Panc1 (cell line): ENCODE data around the gene PGF. TPM values are rescaled to one million over a fixed set of nuclear protein-coding genes. Genes with fewer than 3 reads are reported as not detected.

Experiments
- ATAC-seq: fragments of 200-7000 bp; cut with Tn5 transposase; 2 replicates; pipeline ENCODE4 v1.9.1; 2020; ENCODE audit warnings: mild to moderate bottlenecking, moderate library complexity
- BruUV-seq: library from RNA; stranded (reverse); fragments of 400-500 nt; replicated peaks from 2 replicates; lab custom pipeline; 2021; lab: Mats Ljungman, UMichigan
- CTCF ChIA-PET: fragments of 300-600 bp; sonication (Branson Sonifier 250); formaldehyde crosslinking; loops from one replicate; lab custom pipeline; 2022; ENCODE audit warnings: antibody characterized with exemption; lab: Charles Lee
- POLR2A ChIA-PET: fragments of 300-600 bp; sonication (Branson Sonifier 250); formaldehyde crosslinking; loops from one replicate; lab custom pipeline; 2022; ENCODE audit warnings: antibody characterized with exemption; lab: Charles Lee
- DNase-seq: peaks from one replicate; pipeline ENCODE4 v3.0.0-alpha.2; 2010; ENCODE audit warnings: low read depth, low spot score
- H3K27ac ChIP-seq: 2 replicates; pipeline ENCODE4 v1.5.1; 2011; ENCODE audit warnings: mild to moderate bottlenecking, low read length, inconsistent platforms
- H3K27me3 ChIP-seq: fragments of 200-500 bp; sonication (Bioruptor generic); 2 replicates; pipeline ENCODE4 v1.6.0; 2014; ENCODE audit warnings: low read length, inconsistent platforms; ENCODE audit not compliant: control insufficient read depth, insufficient read depth
- H3K36me3 ChIP-seq: fragments of 200-500 bp; sonication (Bioruptor generic); 2 replicates; pipeline ENCODE4 v1.5.1; 2014; ENCODE audit warnings: inconsistent platforms, mild to moderate bottlenecking, low read length, moderate library complexity; ENCODE audit not compliant: control insufficient read depth, insufficient read depth
- H3K4me1 ChIP-seq: 2 replicates; pipeline ENCODE4 v1.5.1; 2011; ENCODE audit warnings: inconsistent platforms, mild to moderate bottlenecking, low read length, moderate library complexity; ENCODE audit not compliant: control insufficient read depth, insufficient read depth
- H3K4me3 ChIP-seq, 2 experiments: 2 replicates each; pipeline ENCODE4 v1.5.1; 2011 to 2012; ENCODE audit warnings: low read depth in 2 of 2, low read length in 2 of 2, mild to moderate bottlenecking in 2 of 2, inconsistent platforms in 1 of 2, moderate library complexity in 1 of 2
- H3K9me3 ChIP-seq: fragments of 200-500 bp; sonication (Bioruptor generic); 2 replicates; pipeline ENCODE4 v1.5.1; 2014; ENCODE audit warnings: low read depth, mild to moderate bottlenecking, inconsistent platforms, low read length, moderate library complexity; ENCODE audit not compliant: control insufficient read depth, insufficient read depth
- POLR2AphosphoS5 ChIP-seq: IDR thresholded peaks from 2 replicates; pipeline ENCODE4 v1.6.1; 2012; ENCODE audit warnings: mild to moderate bottlenecking, low read depth, low read length, moderate library complexity
- SIN3A ChIP-seq: IDR thresholded peaks from 2 replicates; pipeline ENCODE4 v1.6.1; 2012; ENCODE audit warnings: low read depth, mild to moderate bottlenecking, low read length, moderate library complexity, borderline replicate concordance; ENCODE audit not compliant: insufficient read depth
- TCF7L2 ChIP-seq: IDR thresholded peaks from 2 replicates; pipeline ENCODE4 v1.6.1; 2011; ENCODE audit warnings: mild to moderate bottlenecking, low read depth, low read length, inconsistent platforms
- in situ Hi-C: cut with HindIII; loops from 2 replicates; pipeline ENCODE4 v1.10.0; 2016; ENCODE audit warnings: low sequenced_read_pairs, low pct_unique_long_range_greater_than_20kb
- intact Hi-C: fragments of 100-400 bp; cut with micrococcal nuclease; formaldehyde crosslinking; loops from one replicate; pipeline ENCODE4 v1.10.0; 2022; ENCODE audit not compliant: unreplicated experiment
- total RNA-seq: library from RNA; stranded (reverse); gene quantifications from one replicate; pipeline ENCODE4 v1.2.1, GENCODE V29; 2021; ENCODE audit not compliant: unreplicated experiment
- TF ChIP-seq, protein P1 (sequence below), 2 experiments: IDR thresholded peaks; 2 replicates each; pipeline ENCODE4 v1.6.1; 2011 to 2012; ENCODE audit warnings: low read depth in 2 of 2, control low read depth in 1 of 2, low read length in 1 of 2, mild to moderate bottlenecking in 1 of 2, moderate library complexity in 1 of 2; ENCODE audit not compliant: insufficient read depth in 1 of 2
- TF ChIP-seq, protein P2 (sequence below): fragments of 450-650 bp; IDR thresholded peaks from 2 replicates; pipeline ENCODE4 v1.5.1; 2017; ENCODE audit warnings: mild to moderate bottlenecking

The PGF gene
- total RNA-seq, 1 experiment from 2014 or later = 7.3 TPM

DNA sequence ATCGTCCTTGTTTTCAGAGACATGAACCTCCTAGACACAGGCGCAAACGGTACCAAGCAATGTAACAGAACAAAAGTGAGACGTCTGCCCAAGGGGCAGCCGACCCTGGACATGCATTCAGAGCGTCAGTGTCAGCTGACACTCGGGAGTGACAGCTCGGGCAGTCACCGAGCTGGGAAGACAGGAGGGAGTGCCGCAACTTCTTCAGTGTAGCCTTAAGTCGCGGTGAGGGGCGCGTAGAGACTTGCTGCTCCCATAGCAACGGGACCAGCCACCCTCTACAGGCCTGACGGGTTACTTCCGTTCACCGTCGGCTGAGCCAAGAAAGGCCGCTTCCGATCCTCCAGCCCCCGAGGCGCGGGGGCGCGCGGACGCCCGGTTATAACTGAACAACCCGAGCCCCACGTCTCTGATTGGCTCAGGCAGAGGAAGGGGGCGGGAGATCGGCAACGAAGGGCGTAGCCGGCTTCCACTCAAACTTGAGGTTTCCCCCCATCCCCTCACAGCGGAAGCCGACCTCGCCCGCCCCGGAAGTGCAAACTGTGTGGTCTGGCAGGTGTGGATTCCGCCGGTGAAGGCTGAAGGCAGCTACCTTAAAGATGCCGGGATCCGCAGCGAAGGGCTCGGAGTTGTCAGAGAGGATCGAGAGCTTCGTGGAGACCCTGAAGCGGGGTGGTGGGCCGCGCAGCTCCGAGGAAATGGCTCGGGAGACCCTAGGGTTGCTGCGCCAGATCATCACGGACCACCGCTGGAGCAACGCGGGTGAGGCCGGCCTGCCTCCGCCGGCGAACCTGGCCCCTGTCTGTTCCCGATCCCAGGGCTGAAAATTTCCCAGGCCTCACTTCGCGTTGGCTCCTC, 47.2 kb upstream of the PGF start, which contains the start of gene EIF2B2:
Gene EIF2B2 (plus strand): TSS at position 530 of the 858 bp plus-strand sequence. CDS start 70 bp downstream, at position 600.
- H3K27ac ChIP-seq = peak within 1 kb of the TSS; percentile 89
- H3K9me3 ChIP-seq = no peaks in the 10 kb centered on the region; the same call in 1 of the 2 replicates
- 0 out of 2 replicates have a peak, but pooled peaks have one; percentile 56 for TF ChIP-seq SIN3A
- TF ChIP-seq, protein P1, sequence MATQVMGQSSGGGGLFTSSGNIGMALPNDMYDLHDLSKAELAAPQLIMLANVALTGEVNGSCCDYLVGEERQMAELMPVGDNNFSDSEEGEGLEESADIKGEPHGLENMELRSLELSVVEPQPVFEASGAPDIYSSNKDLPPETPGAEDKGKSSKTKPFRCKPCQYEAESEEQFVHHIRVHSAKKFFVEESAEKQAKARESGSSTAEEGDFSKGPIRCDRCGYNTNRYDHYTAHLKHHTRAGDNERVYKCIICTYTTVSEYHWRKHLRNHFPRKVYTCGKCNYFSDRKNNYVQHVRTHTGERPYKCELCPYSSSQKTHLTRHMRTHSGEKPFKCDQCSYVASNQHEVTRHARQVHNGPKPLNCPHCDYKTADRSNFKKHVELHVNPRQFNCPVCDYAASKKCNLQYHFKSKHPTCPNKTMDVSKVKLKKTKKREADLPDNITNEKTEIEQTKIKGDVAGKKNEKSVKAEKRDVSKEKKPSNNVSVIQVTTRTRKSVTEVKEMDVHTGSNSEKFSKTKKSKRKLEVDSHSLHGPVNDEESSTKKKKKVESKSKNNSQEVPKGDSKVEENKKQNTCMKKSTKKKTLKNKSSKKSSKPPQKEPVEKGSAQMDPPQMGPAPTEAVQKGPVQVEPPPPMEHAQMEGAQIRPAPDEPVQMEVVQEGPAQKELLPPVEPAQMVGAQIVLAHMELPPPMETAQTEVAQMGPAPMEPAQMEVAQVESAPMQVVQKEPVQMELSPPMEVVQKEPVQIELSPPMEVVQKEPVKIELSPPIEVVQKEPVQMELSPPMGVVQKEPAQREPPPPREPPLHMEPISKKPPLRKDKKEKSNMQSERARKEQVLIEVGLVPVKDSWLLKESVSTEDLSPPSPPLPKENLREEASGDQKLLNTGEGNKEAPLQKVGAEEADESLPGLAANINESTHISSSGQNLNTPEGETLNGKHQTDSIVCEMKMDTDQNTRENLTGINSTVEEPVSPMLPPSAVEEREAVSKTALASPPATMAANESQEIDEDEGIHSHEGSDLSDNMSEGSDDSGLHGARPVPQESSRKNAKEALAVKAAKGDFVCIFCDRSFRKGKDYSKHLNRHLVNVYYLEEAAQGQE (IDR thresholded peaks at IDR 0.05; ENCODE audit: insufficient read depth in 1 of 2, low read depth in 2 of 2, low read length in 1 of 2) = no peak
- peak; percentile 34 for TF ChIP-seq POLR2AphosphoS5
- TF ChIP-seq, protein P2, sequence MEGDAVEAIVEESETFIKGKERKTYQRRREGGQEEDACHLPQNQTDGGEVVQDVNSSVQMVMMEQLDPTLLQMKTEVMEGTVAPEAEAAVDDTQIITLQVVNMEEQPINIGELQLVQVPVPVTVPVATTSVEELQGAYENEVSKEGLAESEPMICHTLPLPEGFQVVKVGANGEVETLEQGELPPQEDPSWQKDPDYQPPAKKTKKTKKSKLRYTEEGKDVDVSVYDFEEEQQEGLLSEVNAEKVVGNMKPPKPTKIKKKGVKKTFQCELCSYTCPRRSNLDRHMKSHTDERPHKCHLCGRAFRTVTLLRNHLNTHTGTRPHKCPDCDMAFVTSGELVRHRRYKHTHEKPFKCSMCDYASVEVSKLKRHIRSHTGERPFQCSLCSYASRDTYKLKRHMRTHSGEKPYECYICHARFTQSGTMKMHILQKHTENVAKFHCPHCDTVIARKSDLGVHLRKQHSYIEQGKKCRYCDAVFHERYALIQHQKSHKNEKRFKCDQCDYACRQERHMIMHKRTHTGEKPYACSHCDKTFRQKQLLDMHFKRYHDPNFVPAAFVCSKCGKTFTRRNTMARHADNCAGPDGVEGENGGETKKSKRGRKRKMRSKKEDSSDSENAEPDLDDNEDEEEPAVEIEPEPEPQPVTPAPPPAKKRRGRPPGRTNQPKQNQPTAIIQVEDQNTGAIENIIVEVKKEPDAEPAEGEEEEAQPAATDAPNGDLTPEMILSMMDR = no peak
- peaks cover 8% of the 10 kb centered on the region for H3K36me3 ChIP-seq
- H3K4me1 ChIP-seq = peaks cover 8% of the 10 kb centered on the region; the same call in 1 of the 2 replicates
- DNase-seq (peak; percentile 86), ATAC-seq (peak; percentile 100)
- intact Hi-C loops (loop anchor here (10.0 kb wide), 1 partner anchor 58 kb away; no protein-coding TSS in a partner anchor), in situ Hi-C loops (no loop called here)
- H3K27me3 ChIP-seq = no peaks in the 10 kb centered on the region
- ChIA-PET POLR2A (no interaction called here), CTCF (no interaction called here)
- no TSS peak for BruUV-seq
- H3K4me3 ChIP-seq = peak within 1 kb of the TSS; percentile 86 to 92

DNA sequence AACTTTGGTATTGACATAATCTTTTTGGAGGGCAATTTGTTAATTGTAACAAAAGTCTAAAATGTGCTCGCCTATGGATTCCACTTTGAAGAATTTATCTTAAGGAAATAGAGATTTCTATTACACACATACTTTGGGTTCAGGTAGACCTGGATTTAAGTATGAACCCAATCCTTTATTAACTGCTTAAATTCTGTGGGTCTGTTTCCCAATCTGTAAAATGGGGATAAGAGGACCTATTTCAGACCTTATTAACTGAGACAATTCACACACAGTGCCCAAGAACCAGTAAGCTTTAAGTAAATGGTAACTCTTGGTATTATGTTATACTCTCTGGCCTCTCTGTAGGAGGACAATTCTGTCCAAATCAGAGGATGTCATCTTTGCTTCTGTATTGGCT, 46.5 kb upstream of the PGF start:
- TF ChIP-seq POLR2AphosphoS5 = no peak
- TF ChIP-seq, protein P1 (IDR thresholded peaks at IDR 0.05; ENCODE audit: insufficient read depth in 1 of 2, low read depth in 2 of 2, low read length in 1 of 2) = no peak
- TF ChIP-seq SIN3A = no peak
- no peak for TF ChIP-seq TCF7L2
- TF ChIP-seq, protein P2 = no peak
- H3K27ac ChIP-seq = peak overlapping the region; percentile 89
- H3K9me3 ChIP-seq = no peaks in the 10 kb centered on the region; the same call in 1 of the 2 replicates
- intact Hi-C loops = loop anchor here (10.0 kb wide), 1 partner anchor 57 kb away; no protein-coding TSS in a partner anchor
- CTCF ChIA-PET = no interaction called here
- POLR2A ChIA-PET = interaction anchor here (0.6 kb wide), 1 partner anchor 517 kb away, joined by 3 read pairs; no protein-coding TSS in a partner anchor
- peak overlapping the region; percentile 86 to 92 for H3K4me3 ChIP-seq
- in situ Hi-C loops = no loop called here
- H3K36me3 ChIP-seq = peaks cover 5% of the 10 kb centered on the region
- H3K4me1 ChIP-seq = peaks cover 8% of the 10 kb centered on the region; the same call in 1 of the 2 replicates
- DNase-seq (no peak), ATAC-seq (no peak; the same call in 1 of the 2 replicates)
- BruUV-seq = no TSS peak
- H3K27me3 ChIP-seq = no peaks in the 10 kb centered on the region
